ENCODE results near the gene ZNF783.
"Not testable (repeated sequence)": the region's sequence is repeated elsewhere in the genome, so short reads cannot be mapped to it uniquely, and the experiment has no call there.

The ZNF783 gene

DNA sequence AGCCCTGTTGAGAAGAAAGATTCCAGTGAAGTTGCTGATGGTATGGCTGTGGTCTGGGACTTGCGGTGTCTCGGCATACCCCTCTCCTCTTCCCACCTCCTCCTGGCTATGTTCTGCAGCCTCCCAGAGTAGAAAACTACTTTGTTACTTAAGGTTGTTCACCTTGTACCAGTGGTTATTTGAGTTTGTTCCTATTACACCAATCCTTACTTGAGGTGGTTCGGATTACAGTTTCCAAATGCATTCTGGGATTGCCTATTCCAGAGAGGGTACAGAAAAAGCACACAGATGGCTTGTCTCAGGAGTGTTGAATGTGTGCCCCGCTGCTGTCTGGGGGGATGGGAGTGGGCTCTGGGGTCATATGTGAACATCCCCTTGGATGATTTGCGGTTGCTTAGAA lies 6.8 kb upstream of the ZNF783 start:
- TF ChIP-seq, protein P1, sequence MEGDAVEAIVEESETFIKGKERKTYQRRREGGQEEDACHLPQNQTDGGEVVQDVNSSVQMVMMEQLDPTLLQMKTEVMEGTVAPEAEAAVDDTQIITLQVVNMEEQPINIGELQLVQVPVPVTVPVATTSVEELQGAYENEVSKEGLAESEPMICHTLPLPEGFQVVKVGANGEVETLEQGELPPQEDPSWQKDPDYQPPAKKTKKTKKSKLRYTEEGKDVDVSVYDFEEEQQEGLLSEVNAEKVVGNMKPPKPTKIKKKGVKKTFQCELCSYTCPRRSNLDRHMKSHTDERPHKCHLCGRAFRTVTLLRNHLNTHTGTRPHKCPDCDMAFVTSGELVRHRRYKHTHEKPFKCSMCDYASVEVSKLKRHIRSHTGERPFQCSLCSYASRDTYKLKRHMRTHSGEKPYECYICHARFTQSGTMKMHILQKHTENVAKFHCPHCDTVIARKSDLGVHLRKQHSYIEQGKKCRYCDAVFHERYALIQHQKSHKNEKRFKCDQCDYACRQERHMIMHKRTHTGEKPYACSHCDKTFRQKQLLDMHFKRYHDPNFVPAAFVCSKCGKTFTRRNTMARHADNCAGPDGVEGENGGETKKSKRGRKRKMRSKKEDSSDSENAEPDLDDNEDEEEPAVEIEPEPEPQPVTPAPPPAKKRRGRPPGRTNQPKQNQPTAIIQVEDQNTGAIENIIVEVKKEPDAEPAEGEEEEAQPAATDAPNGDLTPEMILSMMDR (conservative IDR thresholded peaks at IDR 0.05): no peak
- no peak for TF ChIP-seq ZFX (IDR thresholded peaks at IDR 0.05)
- H3K27ac ChIP-seq: no peak overlapping the region

DNA sequence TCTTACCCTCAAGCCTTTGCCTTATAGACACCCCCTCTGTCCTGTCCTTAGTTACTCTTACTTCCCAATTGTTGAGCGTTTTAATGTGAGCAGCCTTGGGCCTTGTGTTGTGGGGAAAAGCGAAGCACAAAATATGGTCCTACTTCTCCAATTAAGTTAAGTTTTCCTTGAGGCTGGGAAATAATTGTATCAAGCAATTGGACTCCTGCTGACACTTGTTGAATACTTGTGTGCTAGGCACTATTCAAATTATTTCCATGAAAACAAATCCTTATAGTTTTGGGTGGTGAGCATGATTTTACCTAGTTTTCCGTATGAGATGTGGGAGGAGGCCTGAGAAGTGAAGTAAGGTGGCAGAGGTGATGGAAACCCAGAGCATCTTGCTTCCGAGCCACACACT lies 5.4 kb upstream of the ZNF783 start:
- no peak overlapping the region for H3K27ac ChIP-seq
- TF ChIP-seq ZFX (IDR thresholded peaks at IDR 0.05): no peak
- TF ChIP-seq, protein P1 (conservative IDR thresholded peaks at IDR 0.05): no peak

DNA sequence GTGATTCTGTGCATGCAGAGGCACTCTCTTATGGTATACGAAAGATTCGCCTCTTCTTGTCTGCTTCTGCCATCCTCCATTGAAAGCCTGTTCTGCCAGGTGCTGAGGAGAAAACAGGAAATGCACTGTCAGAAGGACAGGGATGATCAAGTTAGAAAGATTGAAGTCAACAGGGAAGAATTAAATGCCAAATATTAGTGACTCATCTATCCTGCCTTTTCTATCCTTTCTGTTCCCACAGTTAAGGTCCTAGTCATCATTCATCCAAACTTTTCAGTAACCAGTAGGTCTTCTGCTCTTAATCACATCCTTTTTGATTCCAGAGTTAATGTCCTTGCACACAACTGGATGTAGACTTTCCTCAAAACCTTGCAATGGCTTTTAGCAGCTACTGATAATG lies 4.8 kb upstream of the ZNF783 start:
- no peak overlapping the region for H3K27ac ChIP-seq
- TF ChIP-seq, protein P1 (conservative IDR thresholded peaks at IDR 0.05): no peak
- TF ChIP-seq ZFX (IDR thresholded peaks at IDR 0.05): no peak

DNA sequence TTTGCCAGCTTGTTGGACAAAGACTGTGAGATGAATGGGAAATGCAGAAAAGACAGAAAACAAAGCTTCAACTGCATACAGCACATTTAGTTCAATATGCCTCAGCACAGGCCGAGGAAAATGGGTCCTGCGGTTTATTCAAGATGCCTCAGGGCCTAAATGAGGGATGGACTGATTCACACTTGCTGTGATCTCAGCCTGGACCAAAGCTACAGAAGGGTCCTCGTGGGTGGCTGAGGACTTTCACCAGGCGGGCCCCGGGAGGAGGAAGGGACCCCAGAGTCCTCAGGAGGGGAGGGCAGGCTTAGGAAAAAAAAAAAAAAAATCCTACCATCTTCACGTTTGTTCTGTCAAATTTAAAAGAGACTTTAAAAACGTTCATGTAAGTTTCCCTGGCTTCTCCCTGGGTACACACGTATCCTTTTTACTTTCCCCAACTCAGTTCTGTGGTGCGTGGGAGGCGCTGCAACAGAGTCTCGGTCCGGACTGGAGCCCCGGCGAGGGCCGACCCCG lies 624 bp upstream of the ZNF783 start:
- H3K27ac ChIP-seq: peak overlapping the region; percentile 85
- TF ChIP-seq, protein P1 (conservative IDR thresholded peaks at IDR 0.05): 0 out of 2 replicates have a peak, but pooled peaks have one; percentile 5
- TF ChIP-seq ZFX (IDR thresholded peaks at IDR 0.05): no peak

DNA sequence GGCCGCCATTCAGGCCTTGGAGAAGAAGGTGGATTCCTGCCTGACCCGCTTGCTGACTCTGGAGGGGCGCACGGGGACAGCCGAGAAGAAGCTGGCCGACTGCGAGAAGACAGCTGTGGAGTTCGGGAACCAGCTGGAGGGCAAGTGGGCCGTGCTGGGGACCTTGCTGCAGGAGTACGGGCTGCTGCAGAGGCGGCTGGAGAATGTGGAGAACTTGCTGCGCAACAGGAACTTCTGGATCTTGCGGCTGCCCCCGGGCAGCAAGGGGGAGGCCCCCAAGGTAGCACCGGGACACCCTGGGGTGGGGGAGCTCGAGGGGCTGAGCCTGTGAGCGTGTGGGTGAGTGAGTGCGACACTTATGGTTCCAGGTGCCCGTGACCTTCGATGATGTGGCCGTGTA lies 4.5 kb downstream of the ZNF783 start:
- H3K27ac ChIP-seq: no peak overlapping the region
- TF ChIP-seq ZFX (IDR thresholded peaks at IDR 0.05): no peak
- TF ChIP-seq, protein P1 (conservative IDR thresholded peaks at IDR 0.05): no peak

DNA sequence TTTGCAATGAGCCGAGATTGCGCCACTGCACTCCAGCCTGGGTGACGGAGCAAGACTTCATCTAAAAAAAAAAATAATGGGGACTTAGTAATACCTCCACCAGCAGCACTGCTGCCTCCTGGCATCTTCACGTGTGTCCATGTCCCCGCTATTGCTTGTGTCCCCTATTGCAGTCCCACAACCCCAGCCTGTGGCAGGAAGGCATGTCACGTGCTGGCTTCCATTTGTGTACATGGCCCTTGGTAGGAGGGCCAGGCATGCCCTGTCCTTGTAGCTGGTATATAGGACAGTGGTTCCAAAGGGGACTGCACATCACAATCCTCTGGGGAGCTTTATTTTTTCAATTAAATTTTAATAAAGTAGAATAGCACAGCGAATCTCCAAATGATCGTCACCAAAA lies 5.7 kb downstream of the ZNF783 start:
- TF ChIP-seq, protein P1 (conservative IDR thresholded peaks at IDR 0.05): no peak
- TF ChIP-seq ZFX (IDR thresholded peaks at IDR 0.05): no peak
- H3K27ac ChIP-seq: no peak overlapping the region

DNA sequence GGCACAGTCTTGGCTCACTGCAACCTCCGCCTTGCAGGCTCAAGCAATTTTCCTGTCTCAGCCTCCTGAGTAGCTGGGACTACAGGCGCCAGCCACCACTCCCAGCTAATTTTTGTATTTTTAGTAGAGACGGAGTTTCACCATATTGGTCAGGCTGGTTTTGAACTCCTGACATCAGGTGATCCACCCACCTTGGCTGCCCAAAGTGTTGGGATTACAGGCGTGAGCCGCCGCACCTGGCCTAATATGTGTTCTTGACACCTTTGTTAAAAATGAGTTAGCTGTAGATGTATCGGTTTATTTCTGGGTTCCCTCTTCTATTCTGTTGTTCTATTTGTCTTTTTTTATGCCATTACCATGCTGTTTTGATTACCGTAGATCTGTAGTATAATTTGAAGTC lies 12.4 kb downstream of the ZNF783 start:
- not testable (repeated sequence) for H3K27ac ChIP-seq

DNA sequence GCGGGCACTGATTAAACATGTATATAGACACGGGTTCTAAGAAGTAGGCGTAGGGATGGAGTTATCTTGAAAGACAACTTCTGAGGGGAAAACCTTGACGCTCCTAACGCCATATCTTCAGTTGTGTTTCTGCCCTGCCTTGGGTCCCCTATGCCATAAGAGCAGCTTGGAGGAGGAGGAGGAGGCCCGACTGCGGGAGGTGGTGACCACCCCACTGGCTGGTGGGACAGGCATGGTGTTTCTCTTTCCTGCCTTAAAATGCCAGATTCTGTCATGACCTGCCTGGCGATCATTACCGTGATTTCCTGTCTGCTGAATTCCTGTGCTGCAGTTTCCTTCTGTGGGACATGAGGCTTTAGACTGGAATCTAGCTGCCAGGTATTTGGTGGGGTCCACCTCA lies 15.9 kb downstream of the ZNF783 start:
- no peak overlapping the region for H3K27ac ChIP-seq
- no peak for TF ChIP-seq ZFX (IDR thresholded peaks at IDR 0.05)
- TF ChIP-seq, protein P1 (conservative IDR thresholded peaks at IDR 0.05): no peak
